Epithelial cell of proximal tubule (primary cell): ENCODE measurements around the gene XRCC1. TPM values are rescaled to one million over a fixed set of nuclear protein-coding genes. Genes with fewer than 3 reads are reported as not detected.

ENCODE experiments used
- DNase-seq: peaks from one replicate; pipeline ENCODE4 v3.0.0-alpha.2; 2011; ENCODE audit warnings: low read depth
- H3K4me3 ChIP-seq: 2 replicates; pipeline ENCODE4 v1.5.1; 2011; ENCODE audit warnings: low read depth, mild to moderate bottlenecking, low read length
- total RNA-seq: library from RNA; depleted of rRNA; stranded (reverse); fragments of >200 nt; gene quantifications from 2 replicates; pipeline ENCODE4 v1.2.3, GENCODE V29; 2015
- TF ChIP-seq, protein P1 (sequence below): conservative IDR thresholded peaks from 2 replicates; pipeline ENCODE4 v1.5.1; 2012; ENCODE audit warnings: low read depth, mild to moderate bottlenecking, low read length

XRCC1 gene
- total RNA-seq, 1 donor from 2014 or later = 31.4 TPM

DNA sequence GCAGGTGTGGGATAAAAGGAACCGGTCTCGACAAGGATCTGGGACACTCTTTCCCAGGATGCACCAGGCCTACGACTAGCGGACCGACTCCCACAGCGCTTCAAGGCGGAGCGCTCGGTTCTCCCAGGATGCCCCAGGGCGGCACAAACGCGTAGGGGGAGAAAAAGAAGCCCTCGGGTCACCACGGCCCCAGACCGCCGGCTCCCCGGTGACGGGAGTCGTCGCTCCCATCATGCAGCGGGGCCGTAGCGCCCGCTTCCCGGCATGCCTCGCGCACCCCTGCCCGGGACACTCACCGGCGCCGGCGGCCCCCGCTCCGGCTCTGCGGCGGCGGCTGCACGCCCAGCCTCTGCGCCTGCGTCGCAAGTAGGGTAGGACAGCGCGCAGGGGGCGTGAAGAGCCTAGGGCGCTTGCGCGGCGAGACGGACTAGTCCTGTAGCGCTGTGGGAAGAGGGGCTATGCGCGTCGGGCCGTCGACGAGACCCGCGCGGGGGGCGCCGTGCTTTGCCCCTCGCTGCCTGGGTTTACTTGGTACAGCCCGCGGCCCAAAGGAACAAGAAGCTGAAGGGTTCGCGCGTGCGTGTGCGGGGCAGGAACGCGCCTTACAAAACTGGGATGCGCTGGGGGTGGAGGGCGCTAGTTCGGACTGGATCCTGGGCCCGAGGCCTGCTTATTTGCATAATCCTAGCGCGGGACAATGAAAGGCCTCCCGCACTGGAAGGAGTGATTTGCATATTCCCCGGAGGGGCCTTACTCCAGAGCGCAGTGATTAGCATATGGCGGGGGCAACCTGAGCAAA, 44.1 kb upstream of the XRCC1 start, which contains the start of gene ZNF428:
ZNF428 (minus strand) TSS at position 368 of the 799 bp plus-strand sequence. CDS start 5,325 bp downstream, outside the sequence.
- H3K4me3 ChIP-seq = peak within 1 kb of the TSS; percentile 84
- no peak for DNase-seq
- TF ChIP-seq, protein P1, sequence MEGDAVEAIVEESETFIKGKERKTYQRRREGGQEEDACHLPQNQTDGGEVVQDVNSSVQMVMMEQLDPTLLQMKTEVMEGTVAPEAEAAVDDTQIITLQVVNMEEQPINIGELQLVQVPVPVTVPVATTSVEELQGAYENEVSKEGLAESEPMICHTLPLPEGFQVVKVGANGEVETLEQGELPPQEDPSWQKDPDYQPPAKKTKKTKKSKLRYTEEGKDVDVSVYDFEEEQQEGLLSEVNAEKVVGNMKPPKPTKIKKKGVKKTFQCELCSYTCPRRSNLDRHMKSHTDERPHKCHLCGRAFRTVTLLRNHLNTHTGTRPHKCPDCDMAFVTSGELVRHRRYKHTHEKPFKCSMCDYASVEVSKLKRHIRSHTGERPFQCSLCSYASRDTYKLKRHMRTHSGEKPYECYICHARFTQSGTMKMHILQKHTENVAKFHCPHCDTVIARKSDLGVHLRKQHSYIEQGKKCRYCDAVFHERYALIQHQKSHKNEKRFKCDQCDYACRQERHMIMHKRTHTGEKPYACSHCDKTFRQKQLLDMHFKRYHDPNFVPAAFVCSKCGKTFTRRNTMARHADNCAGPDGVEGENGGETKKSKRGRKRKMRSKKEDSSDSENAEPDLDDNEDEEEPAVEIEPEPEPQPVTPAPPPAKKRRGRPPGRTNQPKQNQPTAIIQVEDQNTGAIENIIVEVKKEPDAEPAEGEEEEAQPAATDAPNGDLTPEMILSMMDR = no peak

DNA sequence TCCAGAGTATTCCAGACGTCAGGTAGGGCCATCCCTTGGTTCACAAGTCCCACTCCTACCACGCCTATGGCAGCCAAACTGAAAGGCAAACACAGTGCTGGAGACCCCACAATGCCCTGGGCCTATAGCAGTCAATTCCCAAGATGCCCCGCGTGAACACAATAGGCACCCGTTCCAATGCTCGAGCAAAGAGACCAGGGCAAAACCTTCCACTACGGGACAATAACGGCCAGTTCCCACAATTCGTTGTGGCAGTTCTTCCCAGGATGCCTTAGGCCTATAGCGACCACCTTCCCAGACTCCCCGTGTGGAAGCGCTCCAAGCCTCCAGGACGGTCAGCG, 43.6 kb upstream of the XRCC1 start:
- no peak for DNase-seq
- H3K4me3 ChIP-seq = peak overlapping the region; percentile 84
- TF ChIP-seq, protein P1 = no peak

DNA sequence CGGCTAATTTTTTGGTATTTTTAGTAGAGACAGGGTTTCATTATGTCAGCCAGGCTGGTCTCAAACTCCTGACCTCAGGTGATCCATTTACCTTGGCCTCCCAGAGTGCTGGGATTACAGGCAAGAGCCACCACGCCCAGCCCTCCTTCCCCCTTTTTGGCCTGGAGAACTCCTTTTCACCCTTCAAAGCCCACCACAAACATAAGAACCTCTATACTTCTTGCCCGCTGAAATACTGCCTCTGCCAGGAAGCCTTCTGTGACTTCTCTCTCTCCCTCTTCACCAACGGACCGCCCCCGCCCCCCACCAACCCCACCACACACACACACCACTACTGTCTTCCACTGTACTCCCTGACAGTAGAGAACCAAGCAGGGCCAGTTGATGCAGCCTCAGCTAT, 41.6 kb upstream of the XRCC1 start:
- no peak for DNase-seq
- TF ChIP-seq, protein P1 = no peak
- H3K4me3 ChIP-seq = no peak overlapping the region

DNA sequence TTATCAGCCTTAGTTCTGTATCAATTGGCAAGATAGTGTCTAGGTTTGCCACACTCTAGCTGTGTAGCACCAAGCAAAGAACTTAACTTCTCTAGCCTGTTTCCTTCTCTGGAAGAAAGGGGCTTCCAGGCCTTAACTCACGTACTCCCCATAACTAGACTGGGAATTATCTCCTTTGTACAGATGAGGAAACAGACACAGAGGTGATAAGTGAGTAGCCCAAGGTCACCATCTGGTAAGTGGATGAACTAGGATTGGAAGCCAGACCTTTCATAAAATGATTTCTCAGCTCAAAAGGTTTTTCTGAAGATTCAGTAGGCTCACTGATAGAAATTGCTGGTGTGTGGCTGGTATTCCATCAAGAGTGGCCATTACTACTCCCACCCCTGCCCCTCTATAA, 41.0 kb upstream of the XRCC1 start:
- no peak for DNase-seq
- no peak overlapping the region for H3K4me3 ChIP-seq
- TF ChIP-seq, protein P1 = no peak

DNA sequence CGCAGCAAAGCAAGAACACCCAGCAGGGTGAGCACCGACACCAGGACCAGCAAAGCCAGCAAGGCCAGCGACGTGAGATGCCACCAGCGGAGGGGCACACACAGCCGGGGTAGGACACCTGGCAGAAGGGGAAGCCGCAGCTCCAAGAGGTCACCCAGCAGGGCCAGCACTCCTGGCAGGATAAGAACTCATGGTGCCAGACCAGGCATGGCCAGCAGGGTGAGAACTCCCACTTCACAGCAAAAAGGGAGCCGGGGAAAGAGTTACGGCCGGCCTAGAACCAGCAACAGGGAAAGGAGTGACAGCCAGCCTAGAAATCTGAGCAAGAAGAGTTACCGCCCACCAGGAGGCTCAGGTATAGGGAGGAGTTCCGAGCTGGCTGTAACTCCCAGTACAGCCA, 37.0 kb upstream of the XRCC1 start:
- H3K4me3 ChIP-seq = no peak overlapping the region
- DNase-seq = no peak
- TF ChIP-seq, protein P1 = no peak

DNA sequence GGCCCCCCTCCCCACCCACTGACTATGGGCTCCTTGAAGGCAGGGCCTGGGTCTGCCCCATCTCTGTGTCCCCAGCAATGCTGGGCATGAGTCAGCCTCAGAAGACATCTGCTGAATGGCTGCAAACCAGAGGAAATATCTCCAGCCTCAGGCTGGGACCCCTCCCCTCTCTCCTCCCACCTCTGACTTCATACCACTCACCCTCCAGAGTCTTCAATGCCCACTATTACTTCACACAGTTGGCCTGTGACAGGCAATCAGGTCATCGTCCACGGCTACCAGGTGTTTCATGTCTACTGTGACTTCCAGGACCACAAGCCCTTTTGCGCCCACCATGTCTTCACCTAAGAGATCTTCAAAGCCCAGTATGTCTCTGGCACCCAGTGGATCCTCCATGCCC, 36.5 kb upstream of the XRCC1 start, which contains the start of gene SRRM5:
SRRM5 (plus strand) TSS at position 301 of the 400 bp plus-strand sequence; CDS start at position 335, 34 bp downstream.
- DNase-seq = no peak
- TF ChIP-seq, protein P1 = no peak
- H3K4me3 ChIP-seq = no peak within 1 kb of the TSS

DNA sequence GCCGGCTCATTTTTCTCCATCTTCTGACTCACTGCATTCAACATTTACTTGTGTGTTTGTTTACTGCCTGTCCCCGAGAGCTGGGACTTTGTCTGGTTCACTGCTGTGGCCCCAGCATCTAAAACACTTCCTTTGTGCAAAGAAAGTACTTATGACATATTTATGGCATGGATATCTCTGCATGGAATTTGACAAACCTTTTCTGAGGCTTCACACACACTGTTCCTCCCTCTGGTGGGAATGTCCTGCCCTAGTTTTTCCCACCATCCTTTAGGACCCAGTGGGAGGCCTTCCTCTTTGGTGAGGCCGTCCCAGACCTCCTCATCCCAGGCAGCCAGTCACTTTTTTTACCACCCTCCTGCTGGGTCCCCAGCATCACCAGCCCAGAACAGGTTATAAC, 35.2 kb upstream of the XRCC1 start:
- H3K4me3 ChIP-seq = no peak overlapping the region
- DNase-seq = no peak
- TF ChIP-seq, protein P1 = no peak
